Lung (tissue), 12 donors: Measurements from ENCODE around the gene RIPOR2. TPM values are rescaled to one million over a fixed set of nuclear protein-coding genes. Genes with fewer than 3 reads are reported as not detected.

Source experiments
- ATAC-seq: fragments of 200-7000 bp; cut with Tn5 transposase; one replicate; pipeline ENCODE4 v1.9.1; 2020; ENCODE audit warnings: moderate number of reproducible peaks; ENCODE audit not compliant: insufficient read depth, low FRiP score
- DNase-seq, 3 donors: peaks; one replicate each; pipeline ENCODE4 v3.0.0-alpha.2; 2013 to 2017
- H3K27ac ChIP-seq, 2 donors: one replicate each; pipeline ENCODE4 v1.5.1; 2013; ENCODE audit warnings: mild to moderate bottlenecking in 2 of 2, moderate library complexity in 2 of 2, control low read depth in 1 of 2, inconsistent platforms in 1 of 2, low read depth in 1 of 2, low read length in 1 of 2
- H3K27me3 ChIP-seq, 3 donors: one replicate each; pipeline ENCODE4 v1.5.1; 2013; ENCODE audit warnings: low read length in 2 of 3; ENCODE audit not compliant: control insufficient read depth in 3 of 3, insufficient read depth in 3 of 3
- H3K36me3 ChIP-seq, 4 donors: one replicate each; pipeline ENCODE4 v1.5.1; 2013; ENCODE audit warnings: low read length in 4 of 4, mild to moderate bottlenecking in 1 of 4, moderate library complexity in 1 of 4; ENCODE audit not compliant: control insufficient read depth in 4 of 4, insufficient read depth in 4 of 4
- H3K4me1 ChIP-seq, 5 donors: one replicate each; pipeline ENCODE4 v1.5.1; 2013; ENCODE audit warnings: low read length in 5 of 5, mild to moderate bottlenecking in 2 of 5, moderate library complexity in 1 of 5; ENCODE audit not compliant: control insufficient read depth in 5 of 5, insufficient read depth in 5 of 5
- H3K4me3 ChIP-seq: one replicate; pipeline ENCODE4 v1.5.1; 2013; ENCODE audit warnings: mild to moderate bottlenecking, control low read depth, moderate library complexity
- H3K9ac ChIP-seq, 2 donors: one replicate each; pipeline ENCODE4 v1.5.1; 2013; ENCODE audit warnings: low read length in 2 of 2, control low read depth in 1 of 2; ENCODE audit not compliant: insufficient read depth in 1 of 2
- H3K9me3 ChIP-seq, 4 donors: one replicate each; pipeline ENCODE4 v1.5.1; 2013; ENCODE audit warnings: low read length in 3 of 4, mild to moderate bottlenecking in 1 of 4, moderate library complexity in 1 of 4; ENCODE audit not compliant: control insufficient read depth in 4 of 4, insufficient read depth in 3 of 4
- WGBS, 2 donors: extraction: QIAGEN DNeasy Blood & Tissue Kit; methylation state at CpG; one replicate each; pipeline ENCODE4 v1.1.7; 2013; 5-methylcytosine and 5-hydroxymethylcytosine counted together
- polyA plus RNA-seq, 2 donors: library from polyadenylated mRNA; stranded (reverse); fragments of 200-250 nt; gene quantifications; one replicate each; pipeline ENCODE4 v1.2.1, GENCODE V29; 2013
- total RNA-seq, 2 donors: library from RNA; depleted of rRNA in 1 of 2; stranded (reverse); fragments of >200 nt in 1 of 2; gene quantifications; one replicate each; pipeline ENCODE4 v1.2.1, GENCODE V29; 2014 to 2021
- TF ChIP-seq, protein P1 (sequence below): IDR thresholded peaks from 2 replicates; pipeline ENCODE4 v1.5.1; 2012; ENCODE audit warnings: mild to moderate bottlenecking; ENCODE audit errors: control extremely low read depth, extremely low read depth
- donor health status: control.
- donor health status: control.
- donor health status: Bipolar disorder and iron deficiency.
- donor health status: healthy.
- donor health status: DM: yes; HTN: yes; CAD: no.

The RIPOR2 gene
- total and polyA plus RNA-seq, 4 donors, result 7.9 to 97.6 (median 42.7) TPM

DNA sequence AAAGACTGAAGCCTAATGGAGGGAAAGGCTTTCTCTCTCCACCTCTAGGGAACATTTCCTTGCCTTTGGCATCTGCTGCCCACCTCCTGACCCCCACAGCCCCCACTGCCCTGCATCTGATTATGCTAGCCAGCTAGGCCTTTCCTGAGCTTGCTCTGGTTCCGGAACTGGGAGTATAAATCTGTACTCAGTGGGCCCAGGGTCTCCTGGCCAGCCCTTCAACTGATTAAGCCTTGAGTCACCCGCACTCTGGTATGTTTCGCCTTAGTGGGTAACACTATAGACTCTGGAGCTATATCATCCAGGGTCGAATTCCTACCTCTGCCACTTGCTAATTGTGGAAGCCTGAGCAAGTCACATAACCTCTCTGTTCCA lies 45.6 kb upstream of the RIPOR2 start:
- TF ChIP-seq, protein P1, sequence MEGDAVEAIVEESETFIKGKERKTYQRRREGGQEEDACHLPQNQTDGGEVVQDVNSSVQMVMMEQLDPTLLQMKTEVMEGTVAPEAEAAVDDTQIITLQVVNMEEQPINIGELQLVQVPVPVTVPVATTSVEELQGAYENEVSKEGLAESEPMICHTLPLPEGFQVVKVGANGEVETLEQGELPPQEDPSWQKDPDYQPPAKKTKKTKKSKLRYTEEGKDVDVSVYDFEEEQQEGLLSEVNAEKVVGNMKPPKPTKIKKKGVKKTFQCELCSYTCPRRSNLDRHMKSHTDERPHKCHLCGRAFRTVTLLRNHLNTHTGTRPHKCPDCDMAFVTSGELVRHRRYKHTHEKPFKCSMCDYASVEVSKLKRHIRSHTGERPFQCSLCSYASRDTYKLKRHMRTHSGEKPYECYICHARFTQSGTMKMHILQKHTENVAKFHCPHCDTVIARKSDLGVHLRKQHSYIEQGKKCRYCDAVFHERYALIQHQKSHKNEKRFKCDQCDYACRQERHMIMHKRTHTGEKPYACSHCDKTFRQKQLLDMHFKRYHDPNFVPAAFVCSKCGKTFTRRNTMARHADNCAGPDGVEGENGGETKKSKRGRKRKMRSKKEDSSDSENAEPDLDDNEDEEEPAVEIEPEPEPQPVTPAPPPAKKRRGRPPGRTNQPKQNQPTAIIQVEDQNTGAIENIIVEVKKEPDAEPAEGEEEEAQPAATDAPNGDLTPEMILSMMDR, result no peak
- DNase-seq, result no peak
- Histone ChIP-seq H3K36me3 (no peaks in the 10 kb centered on the region), H3K9me3 (no peaks in the 10 kb centered on the region), H3K4me3 (no peak overlapping the region), H3K27me3 (no peaks in the 10 kb centered on the region), H3K4me1 (peaks cover 0 to 6% (median 4%) of the 10 kb centered on the region in 5 donors), H3K9ac (no peak overlapping the region), H3K27ac (peak overlapping the region in 1 of 2 donors; percentile 71)
- WGBS, 2 donors, result 81 to 86% methylated on average over 4 of the region's 4 CpGs
- peak; percentile 32 for ATAC-seq

GRCh38 chr6:24980507-24981385 lies 45.0 kb upstream of the RIPOR2 start:
- Histone ChIP-seq H3K9ac (no peak overlapping the region), H3K27ac (peak overlapping the region in 1 of 2 donors; percentile 56), H3K9me3 (no peaks in the 10 kb centered on the region), H3K36me3 (no peaks in the 10 kb centered on the region), H3K4me3 (no peak overlapping the region), H3K27me3 (no peaks in the 10 kb centered on the region), H3K4me1 (peaks cover 0 to 6% (median 4%) of the 10 kb centered on the region in 5 donors)
- peak; percentile 54 for ATAC-seq
- 67 to 79% methylated on average over 4 of the region's 4 CpGs for WGBS, 2 donors
- TF ChIP-seq, protein P1, result no peak
- DNase-seq, result peak in 2 of 3 donors; percentile 22 to 25

GRCh38 chr6:24979176-24979575 lies 43.4 kb upstream of the RIPOR2 start:
- H3K36me3 ChIP-seq, result no peaks in the 10 kb centered on the region
- no peaks in the 10 kb centered on the region for H3K27me3 ChIP-seq
- no peak for DNase-seq
- no peaks in the 10 kb centered on the region for H3K9me3 ChIP-seq
- no peak overlapping the region for H3K4me3 ChIP-seq
- peaks cover 0 to 6% (median 4%) of the 10 kb centered on the region in 5 donors for H3K4me1 ChIP-seq
- TF ChIP-seq, protein P1, result no peak
- H3K27ac ChIP-seq, result no peak overlapping the region
- ATAC-seq, result no peak
- 87 to 96% methylated on average over 2 of the region's 2 CpGs for WGBS, 2 donors
- no peak overlapping the region for H3K9ac ChIP-seq
